K562 (cell line): ENCODE data around the gene SPIB. TPM values are rescaled to one million over a fixed set of nuclear protein-coding genes. Genes with fewer than 3 reads are reported as not detected.
A peak's percentile ranks its signal among the peaks of the same experiment; 100 is the strongest.

Source experiments
- E2F6 ChIP-seq, 2 experiments: IDR thresholded peaks; 2 replicates each; pipeline ENCODE4 v1.6.1; 2011; ENCODE audit warnings: borderline replicate concordance in 1 of 2, control low read depth in 1 of 2, low read depth in 1 of 2, low read length in 1 of 2, mild to moderate bottlenecking in 1 of 2, mixed read lengths in 1 of 2, moderate library complexity in 1 of 2; ENCODE audit not compliant: insufficient read depth in 1 of 2, insufficient read length in 1 of 2, poor library complexity in 1 of 2, severe bottlenecking in 1 of 2; ENCODE audit errors: extremely low read depth in 1 of 2
- KAT7 ChIP-seq: sonication (generic); formaldehyde crosslinking; IDR thresholded peaks from 2 replicates; pipeline ENCODE4 v1.8.0; 2022; ENCODE audit warnings: missing genetic modification reagents, mild to moderate bottlenecking, borderline replicate concordance
- MBD1 ChIP-seq: fragments of 250-450 bp; sonication (Bioruptor Pico); IDR thresholded peaks from 2 replicates; pipeline ENCODE4 v1.8.0; 2022; ENCODE audit warnings: inconsistent platforms
- MIER1 ChIP-seq: fragments of 450-650 bp; IDR thresholded peaks from 2 replicates; pipeline ENCODE4 v1.6.1; 2016; ENCODE audit warnings: antibody characterized with exemption, mild to moderate bottlenecking, low read depth
- PCBP2 ChIP-seq: fragments of 200-400 bp; formaldehyde crosslinking; IDR thresholded peaks from 2 replicates; pipeline ENCODE4 v1.6.1; 2018; ENCODE audit warnings: low read length, low read depth, mild to moderate bottlenecking, moderate library complexity; ENCODE audit not compliant: poor library complexity, severe bottlenecking
- PHTF2 ChIP-seq: fragments of 250-450 bp; sonication (Bioruptor Pico); IDR thresholded peaks from 2 replicates; pipeline ENCODE4 v1.5.0; 2021; ENCODE audit warnings: mild to moderate bottlenecking
- PTRF ChIP-seq: fragments of 450-650 bp; IDR thresholded peaks from 2 replicates; pipeline ENCODE4 v1.6.1; 2016; ENCODE audit warnings: mild to moderate bottlenecking, missing genetic modification characterization, missing compliant biosample characterization
- RAD51 ChIP-seq: fragments of 450-650 bp; IDR thresholded peaks from 2 replicates; pipeline ENCODE4 v1.7.1; 2016; ENCODE audit warnings: low read depth, mild to moderate bottlenecking, borderline replicate concordance
- RBM34 ChIP-seq: fragments of 200-400 bp; formaldehyde crosslinking; IDR thresholded peaks from 2 replicates; pipeline ENCODE4 v1.6.1; 2018; ENCODE audit warnings: low read length, borderline replicate concordance; ENCODE audit not compliant: insufficient read depth
- SAFB ChIP-seq: fragments of 200-400 bp; formaldehyde crosslinking; IDR thresholded peaks from 2 replicates; pipeline ENCODE4 v1.6.1; 2017; ENCODE audit warnings: low read depth, low read length, borderline replicate concordance
- SMARCA4 ChIP-seq: fragments of 450-650 bp; IDR thresholded peaks from 2 replicates; pipeline ENCODE4 v1.6.1; 2016
- ZNF449 ChIP-seq: fragments of 250-450 bp; sonication (Bioruptor Pico); IDR thresholded peaks from 2 replicates; pipeline ENCODE4 v1.8.0; 2022; ENCODE audit warnings: moderate library complexity, mild to moderate bottlenecking, inconsistent platforms
- polyA plus RNA-seq, 8 experiments: library from polyadenylated mRNA; depleted of rRNA in 4 of 8; stranded (reverse) in 5 of 8; unstranded in 3 of 8; fragments of >200 nt; fragmentation: Nextera tagmentation in 2 of 8; fragmentation: Illumina TruSeq in 1 of 8; extraction: Ambion mirVana in 2 of 8; extraction: Trizol in 1 of 8; gene quantifications; 2 replicates each; pipeline versions ENCODE4 v1.2.1 to v1.2.3, GENCODE V29; 2011 to 2014; ENCODE audit warnings: inconsistent platforms in 1 of 8, missing spikeins in 1 of 8
- total RNA-seq, 7 experiments: library from RNA; depleted of rRNA in 6 of 7; stranded (reverse); fragments of >200 nt in 6 of 7; fragmentation: Illumina TruSeq in 2 of 7; extraction: Trizol in 2 of 7; gene quantifications; 2 replicates each; pipeline versions ENCODE4 v1.2.1 to v1.2.3, GENCODE V29; 2011 to 2021; ENCODE audit warnings: low replicate concordance in 1 of 7
- TF ChIP-seq, protein P1 (sequence below), 3 experiments: fragments of 200-800 bp in 1 of 3; fragments of 250-450 bp in 1 of 3; fragments of 450-650 bp in 1 of 3; sonication (Bioruptor Pico) in 1 of 3; sonication (Bioruptor generic) in 1 of 3; formaldehyde crosslinking in 1 of 3; IDR thresholded peaks; 2 replicates each; pipeline versions ENCODE4 v1.6.1 to v1.8.0; 2016 to 2022; ENCODE audit warnings: mild to moderate bottlenecking in 2 of 3, missing genetic modification characterization in 2 of 3, missing compliant biosample characterization in 1 of 3, moderate library complexity in 1 of 3
- TF ChIP-seq, protein P2 (sequence below): fragments of 450-650 bp; IDR thresholded peaks from 2 replicates; pipeline ENCODE4 v1.6.1; 2016; ENCODE audit warnings: low read depth, mild to moderate bottlenecking, moderate library complexity
- TF ChIP-seq, protein P3 (sequence below): fragments of 450-650 bp; IDR thresholded peaks from 2 replicates; pipeline ENCODE4 v1.6.1; 2016; ENCODE audit warnings: missing biosample characterization, missing genetic modification characterization

The SPIB gene
- total and polyA plus RNA-seq, 9 of the 15 experiments (the other 6 are each of a cell fraction or from before 2014, with no cell fraction given) = 0.06 to 1.0 (median 0.43) TPM; not detected in 1

DNA sequence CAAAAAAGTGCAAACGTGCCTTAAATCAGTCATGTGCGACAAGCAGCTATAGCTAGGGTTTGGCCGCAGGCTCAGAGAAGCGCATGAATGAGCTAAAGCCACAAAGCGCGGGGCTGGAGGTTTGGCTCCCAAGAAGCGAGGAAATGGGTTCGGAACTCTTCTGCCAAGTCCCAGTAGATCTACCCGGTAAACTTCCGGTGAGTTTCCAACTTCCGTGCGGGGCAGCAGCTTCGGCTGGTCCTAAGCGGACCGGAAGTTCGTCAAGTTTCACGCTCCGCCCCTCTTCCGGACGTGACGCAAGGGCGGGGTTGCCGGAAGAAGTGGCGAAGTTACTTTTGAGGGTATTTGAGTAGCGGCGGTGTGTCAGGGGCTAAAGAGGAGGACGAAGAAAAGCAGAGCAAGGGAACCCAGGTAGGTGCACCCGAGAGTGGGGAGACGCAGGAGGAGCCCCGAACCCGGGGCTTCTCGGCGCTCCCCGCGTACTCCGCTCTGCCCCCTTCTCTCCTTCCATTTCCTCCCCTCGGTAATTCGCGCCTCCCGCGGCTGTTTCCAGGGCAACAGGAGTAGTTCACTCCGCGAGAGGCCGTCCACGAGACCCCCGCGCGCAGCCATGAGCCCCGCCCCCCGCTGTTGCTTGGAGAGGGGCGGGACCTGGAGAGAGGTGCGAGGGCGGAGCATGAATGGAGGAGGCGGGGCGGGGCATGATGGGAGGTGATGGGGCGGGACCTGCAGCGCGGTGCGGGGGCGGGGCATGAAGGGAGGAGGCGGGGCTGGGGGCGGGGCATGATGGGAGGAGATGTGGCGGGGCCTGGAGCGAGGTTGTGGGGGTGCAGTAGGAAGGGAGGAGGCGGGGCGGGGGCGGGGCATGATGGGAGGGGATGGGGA is 42.3 kb upstream of the SPIB start, which contains the start of gene NR1H2 (continued):
- TF ChIP-seq RBM34 (no peak), KAT7 (CRISPR knock-in tag) (peak; percentile 45; the same call in 1 of the 2 replicates), PCBP2 (no peak), RAD51 (no peak), PTRF (no peak), MIER1 (no peak), ZNF449 (CRISPR knock-in tag) (no peak), SAFB (0 out of 2 replicates have a peak, but pooled peaks have one; percentile 27), E2F6 (IDR thresholded peaks at IDR 0.05; ENCODE audit: borderline replicate concordance in 1 of 2, extremely low read depth in 1 of 2, insufficient read depth in 1 of 2, insufficient read length in 1 of 2, low read depth in 1 of 2, low read length in 1 of 2, poor library complexity in 1 of 2, severe bottlenecking in 1 of 2) (peak; percentile 39 to 71), MBD1 (CRISPR knock-in tag) (no peak), PHTF2 (CRISPR knock-in tag) (no peak), SMARCA4 (no peak; the same call in 1 of the 2 replicates)
- TF ChIP-seq, protein P1, sequence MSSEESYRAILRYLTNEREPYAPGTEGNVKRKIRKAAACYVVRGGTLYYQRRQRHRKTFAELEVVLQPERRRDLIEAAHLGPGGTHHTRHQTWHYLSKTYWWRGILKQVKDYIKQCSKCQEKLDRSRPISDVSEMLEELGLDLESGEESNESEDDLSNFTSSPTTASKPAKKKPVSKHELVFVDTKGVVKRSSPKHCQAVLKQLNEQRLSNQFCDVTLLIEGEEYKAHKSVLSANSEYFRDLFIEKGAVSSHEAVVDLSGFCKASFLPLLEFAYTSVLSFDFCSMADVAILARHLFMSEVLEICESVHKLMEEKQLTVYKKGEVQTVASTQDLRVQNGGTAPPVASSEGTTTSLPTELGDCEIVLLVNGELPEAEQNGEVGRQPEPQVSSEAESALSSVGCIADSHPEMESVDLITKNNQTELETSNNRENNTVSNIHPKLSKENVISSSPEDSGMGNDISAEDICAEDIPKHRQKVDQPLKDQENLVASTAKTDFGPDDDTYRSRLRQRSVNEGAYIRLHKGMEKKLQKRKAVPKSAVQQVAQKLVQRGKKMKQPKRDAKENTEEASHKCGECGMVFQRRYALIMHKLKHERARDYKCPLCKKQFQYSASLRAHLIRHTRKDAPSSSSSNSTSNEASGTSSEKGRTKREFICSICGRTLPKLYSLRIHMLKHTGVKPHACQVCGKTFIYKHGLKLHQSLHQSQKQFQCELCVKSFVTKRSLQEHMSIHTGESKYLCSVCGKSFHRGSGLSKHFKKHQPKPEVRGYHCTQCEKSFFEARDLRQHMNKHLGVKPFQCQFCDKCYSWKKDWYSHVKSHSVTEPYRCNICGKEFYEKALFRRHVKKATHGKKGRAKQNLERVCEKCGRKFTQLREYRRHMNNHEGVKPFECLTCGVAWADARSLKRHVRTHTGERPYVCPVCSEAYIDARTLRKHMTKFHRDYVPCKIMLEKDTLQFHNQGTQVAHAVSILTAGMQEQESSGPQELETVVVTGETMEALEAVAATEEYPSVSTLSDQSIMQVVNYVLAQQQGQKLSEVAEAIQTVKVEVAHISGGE (CRISPR knock-in tag; IDR thresholded peaks at IDR 0.05) = peak; percentile 96 to 99 (median 99)
- TF ChIP-seq, protein P2, sequence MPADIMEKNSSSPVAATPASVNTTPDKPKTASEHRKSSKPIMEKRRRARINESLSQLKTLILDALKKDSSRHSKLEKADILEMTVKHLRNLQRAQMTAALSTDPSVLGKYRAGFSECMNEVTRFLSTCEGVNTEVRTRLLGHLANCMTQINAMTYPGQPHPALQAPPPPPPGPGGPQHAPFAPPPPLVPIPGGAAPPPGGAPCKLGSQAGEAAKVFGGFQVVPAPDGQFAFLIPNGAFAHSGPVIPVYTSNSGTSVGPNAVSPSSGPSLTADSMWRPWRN = 0 out of 2 replicates have a peak, but pooled peaks have one; percentile 10
- TF ChIP-seq, protein P3, sequence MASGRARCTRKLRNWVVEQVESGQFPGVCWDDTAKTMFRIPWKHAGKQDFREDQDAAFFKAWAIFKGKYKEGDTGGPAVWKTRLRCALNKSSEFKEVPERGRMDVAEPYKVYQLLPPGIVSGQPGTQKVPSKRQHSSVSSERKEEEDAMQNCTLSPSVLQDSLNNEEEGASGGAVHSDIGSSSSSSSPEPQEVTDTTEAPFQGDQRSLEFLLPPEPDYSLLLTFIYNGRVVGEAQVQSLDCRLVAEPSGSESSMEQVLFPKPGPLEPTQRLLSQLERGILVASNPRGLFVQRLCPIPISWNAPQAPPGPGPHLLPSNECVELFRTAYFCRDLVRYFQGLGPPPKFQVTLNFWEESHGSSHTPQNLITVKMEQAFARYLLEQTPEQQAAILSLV (tag) = no peak
